Ovary (tissue), 9 donors: ENCODE data around the gene TPSD1. TPM values are rescaled to one million over a fixed set of nuclear protein-coding genes. Genes with fewer than 3 reads are reported as not detected.
"Not testable (repeated sequence)": the region's sequence is repeated elsewhere in the genome, so short reads cannot be mapped to it uniquely, and the experiment has no call there.

Source experiments
- DNase-seq, 5 donors: peaks; one replicate each; pipeline ENCODE4 v3.0.0-alpha.2; 2019 to 2020
- H3K27ac ChIP-seq, 2 donors: fragments of 200-600 bp; one replicate each; pipeline versions ENCODE4 v1.5.1 to v1.8.0; 2019 to 2022
- H3K27me3 ChIP-seq: fragments of 200-600 bp; one replicate; pipeline ENCODE4 v1.8.0; 2022
- H3K36me3 ChIP-seq: fragments of 200-600 bp; sonication (generic); one replicate; pipeline ENCODE4 v1.5.1; 2019
- H3K4me1 ChIP-seq: one replicate; pipeline ENCODE4 v1.8.1; 2013; ENCODE audit warnings: mild to moderate bottlenecking, moderate library complexity; ENCODE audit not compliant: insufficient read depth
- H3K4me3 ChIP-seq: fragments of 200-600 bp; sonication (generic); one replicate; pipeline ENCODE4 v1.5.1; 2017
- H3K9me3 ChIP-seq, 2 donors: fragments of 200-600 bp in 1 of 2; sonication (generic) in 1 of 2; one replicate each; pipeline versions ENCODE4 v1.5.1 to v1.8.1; 2013 to 2019; ENCODE audit warnings: mild to moderate bottlenecking in 1 of 2, moderate library complexity in 1 of 2
- CTCF ChIP-seq, 3 donors: fragments of 450-650 bp in 2 of 3; fragments of 200-600 bp in 1 of 3; IDR thresholded peaks; one replicate each; pipeline versions ENCODE4 v1.5.1 to v1.8.0; 2016 to 2022; ENCODE audit warnings: antibody characterized with exemption in 3 of 3, mild to moderate bottlenecking in 1 of 3
- EP300 ChIP-seq: sonication (generic); formaldehyde crosslinking; IDR thresholded peaks from one replicate; pipeline ENCODE4 v1.6.1; 2017; ENCODE audit warnings: antibody characterized with exemption
- POLR2A ChIP-seq: fragments of 450-650 bp; IDR thresholded peaks from one replicate; pipeline ENCODE4 v1.6.1; 2017; ENCODE audit warnings: antibody characterized with exemption, mild to moderate bottlenecking, moderate library complexity
- WGBS, 3 donors: extraction: QIAGEN DNeasy Blood & Tissue Kit in 1 of 3; methylation state at CpG; one replicate each; pipeline versions ENCODE4 v1.1.5 to v1.1.7; 2013 to 2017; 5-methylcytosine and 5-hydroxymethylcytosine counted together
- intact Hi-C, 4 donors: fragments of 100-400 bp; cut with DNase I; formaldehyde crosslinking; loops; one replicate each; pipeline versions ENCODE4 v1.11.0 to v1.15.1; 2022 to 2023
- polyA plus RNA-seq, 2 donors: library from polyadenylated mRNA; stranded (reverse); fragments of 200-250 nt in 1 of 2; fragments of 350-450 nt in 1 of 2; fragmentation: Illumina TruSeq in 1 of 2; extraction: RNeasy Lipid Tissue Mini Kit (QIAGEN cat#74804) in 1 of 2; gene quantifications; one replicate each; pipeline ENCODE4 v1.2.3, GENCODE V29; 2013 to 2014
- total RNA-seq, 7 donors: library from RNA; depleted of rRNA in 2 of 7; stranded (reverse); fragments of >200 nt in 2 of 7; fragmentation: NEBNext Ultra II Directional in 3 of 7; extraction: Animal tissue kit (Norgen Biotek cat#: 25700) in 3 of 7; gene quantifications; one replicate each; pipeline versions ENCODE4 v1.1.0 to v1.2.4, GENCODE V29; 2016 to 2023
- donor health status: DM: no; HTN: no; CAD: no; lungs with moderate emphysema.
- donor health status: DM: no; HTN: no; CAD: no.
- donor health status: Bipolar disorder and iron deficiency.
- donor health status: DM: yes; HTN: yes; CAD: no.
- donor health status: DM: no; HTN: no; CAD: no.
- donor health status: DM: yes; HTN: yes; CAD: no.

Gene TPSD1
- total and polyA plus RNA-seq, 9 donors, result 0.23 to 0.69 (median 0.60) TPM; not detected in 5

- WGBS, 3 donors, result 52 to 62% (median 61%) methylated on average over 18 to 32 of the region's 32 CpGs
- H3K36me3 ChIP-seq, H3K27ac ChIP-seq, H3K4me1 ChIP-seq, H3K4me3 ChIP-seq, intact Hi-C loops, H3K9me3 ChIP-seq, DNase-seq, H3K27me3 ChIP-seq: not testable (repeated sequence)
These were observed 11.7 kb upstream of the TPSD1 start for GRCh38 chr16:1243907-1244850.

GRCh38 chr16:1244881-1245280, 11.0 kb upstream of the TPSD1 start:
- Histone ChIP-seq H3K4me3 (no peak overlapping the region), H3K27me3 (no peaks in the 10 kb centered on the region), H3K4me1 (no peaks in the 10 kb centered on the region), H3K27ac (no peak overlapping the region), H3K36me3 (no peaks in the 10 kb centered on the region), H3K9me3 (no peaks in the 10 kb centered on the region)
- TF ChIP-seq EP300, result no peak
- WGBS, 3 donors, result 71 to 88% (median 74%) methylated on average over 10 to 12 of the region's 12 CpGs
- no peak for DNase-seq
- intact Hi-C loops, result no loop called here

GRCh38 chr16:1245452-1246020, 10.3 kb upstream of the TPSD1 start:
- peak in 1 of 5 donors; percentile 11 for DNase-seq
- Histone ChIP-seq H3K9me3 (no peaks in the 10 kb centered on the region), H3K27me3 (no peaks in the 10 kb centered on the region), H3K4me1 (no peaks in the 10 kb centered on the region), H3K4me3 (no peak overlapping the region), H3K27ac (no peak overlapping the region), H3K36me3 (no peaks in the 10 kb centered on the region)
- WGBS, 3 donors, result 30 to 48% (median 35%) methylated on average over 22 of the region's 22 CpGs
- no peak for TF ChIP-seq POLR2A
- TF ChIP-seq CTCF (IDR thresholded peaks at IDR 0.05), result no peak
- TF ChIP-seq EP300, result no peak
- intact Hi-C loops, result no loop called here

- intact Hi-C loops, H3K4me3 ChIP-seq, H3K27ac ChIP-seq, H3K36me3 ChIP-seq, H3K27me3 ChIP-seq, DNase-seq, H3K9me3 ChIP-seq, H3K4me1 ChIP-seq: not testable (repeated sequence)
- 70 to 74% (median 71%) methylated on average over 13 to 14 of the region's 14 CpGs for WGBS, 3 donors
These were observed 7.8 kb upstream of the TPSD1 start for GRCh38 chr16:1247903-1248537.

- H3K4me1 ChIP-seq, H3K9me3 ChIP-seq, DNase-seq, H3K27ac ChIP-seq, H3K27me3 ChIP-seq, H3K36me3 ChIP-seq, H3K4me3 ChIP-seq, intact Hi-C loops: not testable (repeated sequence)
- WGBS, 3 donors, result 41% methylated on average over 10 of the region's 43 CpGs; no CpG with 5 or more reads in 2 of the 3 donors
These were observed 6.7 kb upstream of the TPSD1 start for GRCh38 chr16:1249031-1249755.

- H3K27me3 ChIP-seq, H3K36me3 ChIP-seq, H3K27ac ChIP-seq, H3K4me3 ChIP-seq, intact Hi-C loops, H3K4me1 ChIP-seq, DNase-seq, H3K9me3 ChIP-seq: not testable (repeated sequence)
- no CpG with 5 or more reads among the region's 47 CpGs for WGBS, 3 donors
These were observed 2.0 kb upstream of the TPSD1 start for GRCh38 chr16:1253701-1254364.

GRCh38 chr16:1254821-1255220, 1.0 kb upstream of the TPSD1 start:
- intact Hi-C loops, H3K4me3 ChIP-seq, DNase-seq, H3K9me3 ChIP-seq, H3K27me3 ChIP-seq, H3K27ac ChIP-seq, H3K36me3 ChIP-seq, H3K4me1 ChIP-seq: not testable (repeated sequence)
- 82 to 100% methylated on average over 1 to 3 of the region's 3 CpGs; no CpG with 5 or more reads in 1 of the 3 donors for WGBS, 3 donors

- H3K36me3 ChIP-seq, intact Hi-C loops, H3K27ac ChIP-seq, H3K4me1 ChIP-seq, H3K27me3 ChIP-seq, H3K9me3 ChIP-seq, H3K4me3 ChIP-seq, DNase-seq: not testable (repeated sequence)
- 69 to 77% (median 76%) methylated on average over 15 to 23 of the region's 23 CpGs for WGBS, 3 donors
These were observed 516 bp downstream of the TPSD1 start for GRCh38 chr16:1256296-1256873.
